ENCODE measurements around the gene GPR3. TPM values are rescaled to one million over a fixed set of nuclear protein-coding genes. Genes with fewer than 3 reads are reported as not detected.

Gene GPR3
- total RNA-seq, 1 donor from 2014 or later: 0.86 TPM

DNA sequence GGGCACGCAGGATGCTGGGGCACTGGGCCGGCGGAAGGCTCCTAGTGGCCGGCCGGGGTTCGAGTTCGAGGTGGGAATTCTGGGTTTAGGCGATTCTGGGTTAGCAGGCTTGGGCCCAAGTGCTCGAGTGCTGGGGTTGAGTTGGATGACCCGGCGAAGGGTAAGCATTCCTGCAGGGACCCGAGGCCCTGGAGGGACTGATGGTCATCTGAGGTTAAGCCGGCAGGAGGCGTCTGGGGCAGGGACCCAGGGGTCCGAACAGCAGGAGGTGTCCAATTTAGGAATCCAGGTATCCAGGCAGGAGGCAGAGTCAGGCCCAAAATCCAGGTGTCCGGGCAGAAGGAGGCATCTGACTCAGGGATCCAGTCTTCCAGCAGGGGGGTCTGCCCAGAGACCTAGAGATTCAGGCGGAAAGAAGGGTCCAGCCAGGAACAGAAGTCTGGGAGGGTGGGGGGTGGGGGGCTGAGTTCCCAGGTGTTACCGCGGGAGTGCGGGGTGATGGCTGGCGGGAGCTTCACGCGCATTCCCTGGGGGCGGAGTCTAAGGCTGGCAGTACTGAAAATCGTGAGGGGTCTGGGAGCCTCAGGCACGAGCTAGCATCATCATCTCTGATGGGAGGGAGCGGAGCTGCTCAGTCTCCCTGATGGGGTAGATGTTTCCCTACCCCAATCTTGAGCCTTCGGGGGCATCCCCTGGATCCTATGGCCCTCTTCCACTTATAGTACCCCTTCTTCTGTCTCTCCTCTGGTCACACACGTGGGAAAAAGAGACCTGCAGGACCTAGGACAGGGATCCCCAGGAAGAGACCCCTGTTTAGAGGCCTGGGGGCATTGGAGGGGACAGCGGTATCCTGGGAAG, 585 bp downstream of the GPR3 start:
- Mint-ChIP-seq H3K4me3 (ENCODE audit: unreplicated experiment) (peak overlapping the region; percentile 83), H3K4me1 (ENCODE audit: low read depth, unreplicated experiment) (peaks cover 7% of the 10 kb centered on the region), H3K27ac (ENCODE audit: unreplicated experiment) (no peak overlapping the region), H3K9me3 (ENCODE audit: unreplicated experiment) (no peaks in the 10 kb centered on the region), H3K27me3 (ENCODE audit: low read depth, unreplicated experiment) (peaks cover 33% of the 10 kb centered on the region), H3K36me3 (ENCODE audit: low read depth, unreplicated experiment) (no peaks in the 10 kb centered on the region)
- peaks cover 5% of the 10 kb centered on the region for H4K20me1 ChIP-seq (ENCODE audit: insufficient read depth, low read length)
- FAIRE-seq (no peak), DNase-seq (ENCODE audit: low read depth) (no peak)
- H3K27ac ChIP-seq (ENCODE audit: low read depth, low read length): peak overlapping the region; percentile 84
- H3K27me3 ChIP-seq (ENCODE audit: insufficient read depth, low read length): peaks cover 5% of the 10 kb centered on the region
- H3K36me3 ChIP-seq (ENCODE audit: insufficient read depth, low read length): no peaks in the 10 kb centered on the region
- no peaks in the 10 kb centered on the region for H3K9me3 ChIP-seq (ENCODE audit: insufficient read depth, low read depth, low read length)
- TF ChIP-seq, protein P1, sequence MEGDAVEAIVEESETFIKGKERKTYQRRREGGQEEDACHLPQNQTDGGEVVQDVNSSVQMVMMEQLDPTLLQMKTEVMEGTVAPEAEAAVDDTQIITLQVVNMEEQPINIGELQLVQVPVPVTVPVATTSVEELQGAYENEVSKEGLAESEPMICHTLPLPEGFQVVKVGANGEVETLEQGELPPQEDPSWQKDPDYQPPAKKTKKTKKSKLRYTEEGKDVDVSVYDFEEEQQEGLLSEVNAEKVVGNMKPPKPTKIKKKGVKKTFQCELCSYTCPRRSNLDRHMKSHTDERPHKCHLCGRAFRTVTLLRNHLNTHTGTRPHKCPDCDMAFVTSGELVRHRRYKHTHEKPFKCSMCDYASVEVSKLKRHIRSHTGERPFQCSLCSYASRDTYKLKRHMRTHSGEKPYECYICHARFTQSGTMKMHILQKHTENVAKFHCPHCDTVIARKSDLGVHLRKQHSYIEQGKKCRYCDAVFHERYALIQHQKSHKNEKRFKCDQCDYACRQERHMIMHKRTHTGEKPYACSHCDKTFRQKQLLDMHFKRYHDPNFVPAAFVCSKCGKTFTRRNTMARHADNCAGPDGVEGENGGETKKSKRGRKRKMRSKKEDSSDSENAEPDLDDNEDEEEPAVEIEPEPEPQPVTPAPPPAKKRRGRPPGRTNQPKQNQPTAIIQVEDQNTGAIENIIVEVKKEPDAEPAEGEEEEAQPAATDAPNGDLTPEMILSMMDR (IDR thresholded peaks at IDR 0.05; ENCODE audit: insufficient read depth, low read depth, low read length): no peak
- no peak for TF ChIP-seq EZH2 (IDR thresholded peaks at IDR 0.05; ENCODE audit: insufficient read depth, low read length)
- H3K79me2 ChIP-seq (ENCODE audit: insufficient read depth, low read length): no peaks in the 10 kb centered on the region
- peak overlapping the region; percentile 72 for H3K4me3 ChIP-seq (ENCODE audit: insufficient read depth, low read depth, low read length)
- peaks cover 26% of the 10 kb centered on the region for H3K4me1 ChIP-seq (ENCODE audit: insufficient read depth, low read length)
- H3K9ac ChIP-seq (ENCODE audit: low read length): peak overlapping the region; percentile 89
- H3K4me2 ChIP-seq (ENCODE audit: low read length): peak overlapping the region; percentile 93
- H2AFZ ChIP-seq (ENCODE audit: low read depth, low read length): peak overlapping the region; percentile 75

DNA sequence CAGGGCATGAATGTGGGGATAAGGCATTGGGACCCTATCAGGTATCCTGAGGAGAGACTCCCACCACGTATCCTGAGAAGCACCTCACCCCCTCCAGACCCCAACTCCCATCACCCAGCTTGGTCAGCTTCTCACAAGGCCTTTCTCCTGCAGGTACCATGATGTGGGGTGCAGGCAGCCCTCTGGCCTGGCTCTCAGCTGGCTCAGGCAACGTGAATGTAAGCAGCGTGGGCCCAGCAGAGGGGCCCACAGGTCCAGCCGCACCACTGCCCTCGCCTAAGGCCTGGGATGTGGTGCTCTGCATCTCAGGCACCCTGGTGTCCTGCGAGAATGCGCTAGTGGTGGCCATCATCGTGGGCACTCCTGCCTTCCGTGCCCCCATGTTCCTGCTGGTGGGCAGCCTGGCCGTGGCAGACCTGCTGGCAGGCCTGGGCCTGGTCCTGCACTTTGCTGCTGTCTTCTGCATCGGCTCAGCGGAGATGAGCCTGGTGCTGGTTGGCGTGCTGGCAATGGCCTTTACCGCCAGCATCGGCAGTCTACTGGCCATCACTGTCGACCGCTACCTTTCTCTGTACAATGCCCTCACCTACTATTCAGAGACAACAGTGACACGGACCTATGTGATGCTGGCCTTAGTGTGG, 1.3 kb downstream of the GPR3 start:
- Histone ChIP-seq H3K36me3 (ENCODE audit: insufficient read depth, low read length) (no peaks in the 10 kb centered on the region), H3K9me3 (ENCODE audit: insufficient read depth, low read depth, low read length) (no peaks in the 10 kb centered on the region), H3K4me3 (ENCODE audit: insufficient read depth, low read depth, low read length) (no peak overlapping the region), H2AFZ (ENCODE audit: low read depth, low read length) (no peak overlapping the region), H3K27me3 (ENCODE audit: insufficient read depth, low read length) (peaks cover 5% of the 10 kb centered on the region), H3K9ac (ENCODE audit: low read length) (peak overlapping the region; percentile 89), H3K27ac (ENCODE audit: low read depth, low read length) (no peak overlapping the region), H4K20me1 (ENCODE audit: insufficient read depth, low read length) (peaks cover 5% of the 10 kb centered on the region), H3K79me2 (ENCODE audit: insufficient read depth, low read length) (no peaks in the 10 kb centered on the region), H3K4me1 (ENCODE audit: insufficient read depth, low read length) (peaks cover 26% of the 10 kb centered on the region), H3K4me2 (ENCODE audit: low read length) (peak overlapping the region; percentile 93)
- Mint-ChIP-seq H3K36me3 (ENCODE audit: low read depth, unreplicated experiment) (no peaks in the 10 kb centered on the region), H3K4me1 (ENCODE audit: low read depth, unreplicated experiment) (peaks cover 8% of the 10 kb centered on the region), H3K27me3 (ENCODE audit: low read depth, unreplicated experiment) (peaks cover 27% of the 10 kb centered on the region), H3K27ac (ENCODE audit: unreplicated experiment) (no peak overlapping the region), H3K9me3 (ENCODE audit: unreplicated experiment) (no peaks in the 10 kb centered on the region), H3K4me3 (ENCODE audit: unreplicated experiment) (no peak overlapping the region)
- DNase-seq (ENCODE audit: low read depth) (no peak), FAIRE-seq (no peak)
- TF ChIP-seq EZH2 (IDR thresholded peaks at IDR 0.05; ENCODE audit: insufficient read depth, low read length): no peak
- TF ChIP-seq, protein P1 (IDR thresholded peaks at IDR 0.05; ENCODE audit: insufficient read depth, low read depth, low read length): no peak
